GM12892 (cell line): Measurements from ENCODE around the gene MARCHF5.
A peak's percentile ranks its signal among the peaks of the same experiment; 100 is the strongest.

ENCODE experiments used
- DNase-seq: peaks from one replicate; pipeline ENCODE4 v3.0.0; 2011; ENCODE audit not compliant: insufficient read length
- FAIRE-seq: peaks from 2 replicates; lab custom pipeline; 2011; peaks lifted over from hg19 to GRCh38; lab: Jason Lieb, UNC
- POLR2A ChIP-seq: IDR thresholded peaks from 2 replicates; pipeline ENCODE4 v1.6.1; 2011; ENCODE audit warnings: low read depth, low read length, control low read depth
- POLR2AphosphoS5 ChIP-seq: IDR thresholded peaks from 2 replicates; pipeline ENCODE4 v1.6.1; 2011; ENCODE audit warnings: low read depth, low read length, control low read depth
- TAF1 ChIP-seq: IDR thresholded peaks from 2 replicates; pipeline ENCODE4 v1.6.1; 2011; ENCODE audit warnings: low read depth, mild to moderate bottlenecking, control low read depth, low read length, borderline replicate concordance

MARCHF5 gene

GRCh38 chr10:92274071-92274470 lies 16.9 kb upstream of the MARCHF5 start:
- FAIRE-seq (no peak), DNase-seq (no peak)
- TF ChIP-seq POLR2AphosphoS5 (no peak), TAF1 (no peak), POLR2A (no peak)

GRCh38 chr10:92278996-92279696 lies 11.8 kb upstream of the MARCHF5 start:
- TF ChIP-seq POLR2A (no peak), TAF1 (no peak), POLR2AphosphoS5 (no peak)
- DNase-seq (no peak), FAIRE-seq (no peak)

GRCh38 chr10:92284112-92284704 lies 6.8 kb upstream of the MARCHF5 start:
- FAIRE-seq (peak; percentile 36), DNase-seq (no peak)
- TF ChIP-seq POLR2AphosphoS5 (no peak), POLR2A (no peak), TAF1 (no peak)

- DNase-seq (no peak), FAIRE-seq (peak; percentile 84)
- no peak for TF ChIP-seq TAF1
- no peak for TF ChIP-seq POLR2AphosphoS5
- TF ChIP-seq POLR2A = no peak; the same call in 1 of the 2 replicates
Observed at GRCh38 chr10:92290076-92290836, 711 bp upstream of the MARCHF5 start.

GRCh38 chr10:92291616-92291865 lies 574 bp downstream of the MARCHF5 start:
- FAIRE-seq = peak; percentile 61
- DNase-seq = no peak
- TF ChIP-seq POLR2AphosphoS5 = no peak
- no peak for TF ChIP-seq TAF1
- TF ChIP-seq POLR2A = no peak

- FAIRE-seq (peak; percentile 82), DNase-seq (peak; percentile 28)
Observed at GRCh38 chr10:92291921-92292845, 1.2 kb downstream of the MARCHF5 start.

GRCh38 chr10:92298487-92298886 lies 7.5 kb downstream of the MARCHF5 start:
- FAIRE-seq (no peak), DNase-seq (no peak)
- no peak for TF ChIP-seq POLR2A
- no peak for TF ChIP-seq TAF1
- TF ChIP-seq POLR2AphosphoS5 = no peak

More at GRCh38 chr10:92291921-92292845, 1.2 kb downstream of the MARCHF5 start:
- TF ChIP-seq POLR2A (no peak), POLR2AphosphoS5 (no peak), TAF1 (no peak)

GRCh38 chr10:92303096-92303495 lies 12.1 kb downstream of the MARCHF5 start:
- TF ChIP-seq POLR2A = no peak
- no peak for TF ChIP-seq TAF1
- no peak for TF ChIP-seq POLR2AphosphoS5
- DNase-seq (no peak), FAIRE-seq (no peak)

GRCh38 chr10:92304061-92304460 lies 13.1 kb downstream of the MARCHF5 start:
- no peak for FAIRE-seq
- TF ChIP-seq POLR2AphosphoS5 (no peak), POLR2A (no peak), TAF1 (no peak)
- DNase-seq = no peak

GRCh38 chr10:92305133-92306072 lies 14.4 kb downstream of the MARCHF5 start:
- TF ChIP-seq TAF1 = no peak
- TF ChIP-seq POLR2A = no peak
- no peak for TF ChIP-seq POLR2AphosphoS5
- DNase-seq (no peak), FAIRE-seq (no peak)
